ENCODE measurements around the gene SHISAL2B. TPM values are rescaled to one million over a fixed set of nuclear protein-coding genes. Genes with fewer than 3 reads are reported as not detected.
"Not testable (repeated sequence)": the region's sequence is repeated elsewhere in the genome, so short reads cannot be mapped to it uniquely, and the experiment has no call there.

SHISAL2B gene
- total and polyA plus RNA-seq, 2 experiments from 2014 or later: 0.56 TPM; not detected in 1

- H3K36me3 ChIP-seq (replicated peaks; ENCODE audit: insufficient read depth, low read depth): no peaks in the 10 kb centered on the region
Measured at GRCh38 chr5:64693636-64694035, 3.3 kb downstream of the SHISAL2B start.

GRCh38 chr5:64696414-64696813 lies 6.1 kb downstream of the SHISAL2B start:
- not testable (repeated sequence) for H3K79me2 ChIP-seq; H4K20me1 ChIP-seq (ENCODE audit: insufficient read depth, poor library complexity, severe bottlenecking); H3K4me2 ChIP-seq; DNase-seq (ENCODE audit: low spot score); H3K4me1 ChIP-seq (ENCODE audit: insufficient read depth); H3K9me3 ChIP-seq (ENCODE audit: low read depth); H3K9me2 ChIP-seq (replicated peaks; ENCODE audit: insufficient read depth); H3K27ac ChIP-seq; H2AFZ ChIP-seq; H3K36me3 ChIP-seq (replicated peaks; ENCODE audit: insufficient read depth, low read depth); H3K4me3 ChIP-seq
- WGBS (ENCODE audit: low lambda C conversion rate, missing lambda C conversion rate): 91% methylated on average over 7 of the region's 7 CpGs
- peaks cover 13% of the 10 kb centered on the region for H3K27me3 ChIP-seq

More at GRCh38 chr5:64693636-64694035, 3.3 kb downstream of the SHISAL2B start:
- peaks cover 9% of the 10 kb centered on the region for H3K4me1 ChIP-seq (ENCODE audit: insufficient read depth)
- no peaks in the 10 kb centered on the region for H3K9me3 ChIP-seq (ENCODE audit: low read depth)
- H2AFZ ChIP-seq: no peak overlapping the region
- H3K27ac ChIP-seq: no peak overlapping the region
- 62% methylated on average over 2 of the region's 2 CpGs for WGBS (ENCODE audit: low lambda C conversion rate, missing lambda C conversion rate)
- H3K79me2 ChIP-seq: no peaks in the 10 kb centered on the region
- H4K20me1 ChIP-seq (ENCODE audit: insufficient read depth, poor library complexity, severe bottlenecking): no peaks in the 10 kb centered on the region
- TF ChIP-seq CTCF (IDR thresholded peaks at IDR 0.05; ENCODE audit: poor library complexity): no peak
- no peak for TF ChIP-seq EZH2 (IDR thresholded peaks at IDR 0.05; ENCODE audit: borderline replicate concordance)
- TF ChIP-seq EZH2phosphoT487 (IDR thresholded peaks at IDR 0.05; ENCODE audit: low read depth, severe bottlenecking, unreplicated experiment): no peak
- H3K4me3 ChIP-seq: no peak overlapping the region
- peaks cover 39% of the 10 kb centered on the region for H3K27me3 ChIP-seq
- no peaks in the 10 kb centered on the region for H3K9me2 ChIP-seq (replicated peaks; ENCODE audit: insufficient read depth)
- DNase-seq (ENCODE audit: low spot score): no peak
- H3K4me2 ChIP-seq: no peak overlapping the region

- no peak for DNase-seq (ENCODE audit: low spot score)
- H3K79me2 ChIP-seq: no peaks in the 10 kb centered on the region
- H3K27ac ChIP-seq: no peak overlapping the region
- no peak overlapping the region for H3K4me3 ChIP-seq
- no peaks in the 10 kb centered on the region for H4K20me1 ChIP-seq (ENCODE audit: insufficient read depth, poor library complexity, severe bottlenecking)
- no peak overlapping the region for H2AFZ ChIP-seq
- H3K9me2 ChIP-seq (replicated peaks; ENCODE audit: insufficient read depth): no peaks in the 10 kb centered on the region
- WGBS (ENCODE audit: low lambda C conversion rate, missing lambda C conversion rate): 94% methylated on average over 4 of the region's 4 CpGs
- no peaks in the 10 kb centered on the region for H3K4me1 ChIP-seq (ENCODE audit: insufficient read depth)
- H3K9me3 ChIP-seq (ENCODE audit: low read depth): no peaks in the 10 kb centered on the region
- no peaks in the 10 kb centered on the region for H3K36me3 ChIP-seq (replicated peaks; ENCODE audit: insufficient read depth, low read depth)
- H3K4me2 ChIP-seq: no peak overlapping the region
- no peaks in the 10 kb centered on the region for H3K27me3 ChIP-seq
- no peak for TF ChIP-seq EZH2 (IDR thresholded peaks at IDR 0.05; ENCODE audit: borderline replicate concordance)
- no peak for TF ChIP-seq CTCF (IDR thresholded peaks at IDR 0.05; ENCODE audit: poor library complexity)
- TF ChIP-seq EZH2phosphoT487 (IDR thresholded peaks at IDR 0.05; ENCODE audit: low read depth, severe bottlenecking, unreplicated experiment): no peak
Measured at GRCh38 chr5:64700765-64701164, 10.5 kb downstream of the SHISAL2B start.

GRCh38 chr5:64706074-64706473 lies 15.8 kb downstream of the SHISAL2B start:
- not testable (repeated sequence) for H3K27me3 ChIP-seq; DNase-seq (ENCODE audit: low spot score); H4K20me1 ChIP-seq (ENCODE audit: insufficient read depth, poor library complexity, severe bottlenecking); H3K27ac ChIP-seq; H3K9me3 ChIP-seq (ENCODE audit: low read depth); H3K9me2 ChIP-seq (replicated peaks; ENCODE audit: insufficient read depth); H2AFZ ChIP-seq; H3K36me3 ChIP-seq (replicated peaks; ENCODE audit: insufficient read depth, low read depth); H3K4me1 ChIP-seq (ENCODE audit: insufficient read depth); H3K4me2 ChIP-seq; H3K79me2 ChIP-seq; H3K4me3 ChIP-seq
- 22% methylated on average over 2 of the region's 2 CpGs for WGBS (ENCODE audit: low lambda C conversion rate, missing lambda C conversion rate)

Data from hepatocyte (in vitro differentiated cells).